GM19099 (cell line): ENCODE data around the gene ABCG5.

Source experiments
- POLR2A ChIP-seq: IDR thresholded peaks from 3 replicates; pipeline ENCODE4 v1.6.1; 2011; ENCODE audit warnings: low read depth; ENCODE audit not compliant: insufficient read length; ENCODE audit errors: extremely low read depth

The ABCG5 gene

GRCh38 chr2:43838560-43839267 is at the start of gene ABCG5, which contains the start of gene ABCG8:
TSS of gene ABCG5 (minus strand) at chr2:43838839. CDS start at chr2:43838679, 160 bp downstream.
TSS of gene ABCG8 (plus strand) at chr2:43838971. CDS start at chr2:43839054, 83 bp downstream.
- TF ChIP-seq POLR2A = no peak

- no peak for TF ChIP-seq POLR2A
Measured at GRCh38 chr2:43887176-43887575, 48.5 kb upstream of the ABCG5 start.

DNA sequence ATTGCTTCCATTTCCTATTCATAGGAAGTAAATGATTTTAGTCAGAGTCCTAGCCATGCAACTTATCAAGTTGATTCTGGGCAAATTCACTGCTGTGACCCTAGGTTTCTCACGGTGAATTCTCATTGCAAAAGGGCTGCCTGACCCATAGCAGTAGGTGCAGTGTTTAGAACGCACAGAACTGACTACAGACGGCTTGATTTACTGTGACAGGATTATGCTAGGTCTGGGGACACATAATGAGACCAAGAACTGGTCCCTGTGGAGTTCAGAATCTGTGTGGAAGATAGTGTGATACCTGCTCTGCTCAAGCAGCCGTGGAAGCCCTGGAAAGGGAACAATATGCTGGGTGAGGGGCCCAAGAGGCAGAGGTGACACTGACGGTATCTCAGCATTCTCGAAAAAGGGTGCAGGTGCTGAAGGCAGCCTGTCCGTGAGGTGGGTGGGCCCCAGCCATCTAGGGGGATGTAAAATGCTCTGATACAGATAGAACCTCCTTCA is 46.5 kb upstream of the ABCG5 start:
- TF ChIP-seq POLR2A = no peak

GRCh38 chr2:43884689-43885088 is 46.0 kb upstream of the ABCG5 start:
- TF ChIP-seq POLR2A = no peak

DNA sequence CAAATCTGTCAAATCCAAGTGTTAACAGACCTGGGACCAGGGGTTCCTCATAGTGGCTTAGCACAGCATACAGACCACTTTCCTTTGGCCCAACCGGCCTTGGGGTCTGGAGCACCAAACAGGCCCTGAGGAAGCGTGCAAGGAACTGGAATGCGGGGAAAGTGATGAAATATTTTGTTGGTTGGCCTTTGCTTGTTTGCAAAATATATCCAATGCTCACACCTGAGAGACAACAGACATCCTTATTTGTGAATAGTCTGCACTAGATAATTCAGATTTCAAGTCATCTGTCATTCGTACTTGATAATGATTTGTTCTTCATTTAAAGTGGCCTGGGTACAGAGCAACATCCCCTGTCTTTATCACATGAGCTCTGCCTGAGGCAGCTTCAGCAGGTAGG is 43.7 kb upstream of the ABCG5 start:
- no peak for TF ChIP-seq POLR2A

DNA sequence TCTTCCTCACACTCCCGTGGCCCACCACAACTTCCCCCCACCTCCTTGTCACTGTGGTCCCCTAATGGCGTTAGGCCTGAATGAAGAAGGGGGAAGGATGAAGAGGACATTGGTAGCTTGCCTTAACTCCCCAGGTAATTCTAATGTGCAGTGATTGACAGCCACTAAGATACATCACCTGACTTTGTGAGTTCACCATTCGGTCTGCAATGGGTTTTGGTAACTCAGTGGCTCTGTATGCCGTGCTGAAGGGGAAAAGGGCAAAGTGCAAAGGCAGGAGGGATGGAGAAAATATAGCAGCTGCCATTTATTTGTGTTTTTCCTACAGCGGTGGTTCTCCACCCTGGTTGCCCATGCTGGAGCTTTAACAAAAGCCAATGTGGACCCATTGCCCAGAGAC is 42.3 kb upstream of the ABCG5 start:
- TF ChIP-seq POLR2A = no peak

GRCh38 chr2:43880471-43880870 is 41.8 kb upstream of the ABCG5 start:
- TF ChIP-seq POLR2A = no peak

- no peak for TF ChIP-seq POLR2A
Measured at GRCh38 chr2:43879261-43879660, 40.6 kb upstream of the ABCG5 start.

- TF ChIP-seq POLR2A = no peak
Measured at GRCh38 chr2:43877782-43878464, 39.3 kb upstream of the ABCG5 start.

DNA sequence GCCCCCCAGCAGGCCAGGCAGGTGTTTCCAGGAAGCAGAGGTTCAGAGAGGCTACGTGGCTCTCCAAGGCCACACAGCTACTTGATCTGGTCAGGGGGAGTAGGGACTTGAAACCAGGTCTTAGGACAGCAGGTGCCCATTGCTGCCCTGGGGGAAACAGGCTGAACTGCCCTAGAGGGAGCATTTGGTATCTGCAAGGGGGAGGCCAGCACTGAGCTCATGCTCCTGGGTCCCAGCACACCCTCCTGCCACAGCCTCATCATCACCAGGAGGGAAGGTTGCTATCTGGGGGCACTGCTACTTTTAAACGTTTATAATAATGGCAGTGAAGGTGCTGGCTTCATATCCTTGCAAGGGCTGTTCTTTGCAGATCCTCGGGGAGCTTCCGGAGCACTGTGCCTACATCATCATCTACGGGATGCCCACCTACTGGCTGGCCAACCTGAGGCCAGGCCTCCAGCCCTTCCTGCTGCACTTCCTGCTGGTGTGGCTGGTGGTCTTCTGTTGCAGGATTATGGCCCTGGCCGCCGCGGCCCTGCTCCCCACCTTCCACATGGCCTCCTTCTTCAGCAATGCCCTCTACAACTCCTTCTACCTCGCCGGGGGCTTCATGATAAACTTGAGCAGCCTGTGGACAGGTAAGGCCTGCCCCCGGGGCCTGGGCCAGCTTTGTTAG is 36.3 kb upstream of the ABCG5 start:
- TF ChIP-seq POLR2A = no peak

DNA sequence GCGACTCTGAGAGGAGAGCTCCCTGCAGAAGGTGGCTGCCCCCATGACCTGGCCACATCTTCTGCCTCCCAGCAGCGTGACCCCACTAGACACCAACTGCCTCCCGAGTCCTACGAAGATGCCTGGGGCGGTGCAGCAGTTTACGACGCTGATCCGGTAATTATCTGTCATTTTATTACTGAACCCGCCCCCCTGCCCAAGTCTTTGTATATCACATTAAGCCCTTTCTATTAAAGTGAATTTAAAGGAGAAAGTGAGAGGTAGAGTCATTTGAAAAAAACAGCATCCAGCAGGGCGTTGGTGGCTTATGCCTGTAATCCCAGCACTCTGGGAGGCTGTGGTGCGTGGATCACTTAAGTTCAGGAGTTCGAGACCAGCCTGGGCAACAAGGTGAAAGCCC is 33.5 kb upstream of the ABCG5 start:
- TF ChIP-seq POLR2A = no peak

DNA sequence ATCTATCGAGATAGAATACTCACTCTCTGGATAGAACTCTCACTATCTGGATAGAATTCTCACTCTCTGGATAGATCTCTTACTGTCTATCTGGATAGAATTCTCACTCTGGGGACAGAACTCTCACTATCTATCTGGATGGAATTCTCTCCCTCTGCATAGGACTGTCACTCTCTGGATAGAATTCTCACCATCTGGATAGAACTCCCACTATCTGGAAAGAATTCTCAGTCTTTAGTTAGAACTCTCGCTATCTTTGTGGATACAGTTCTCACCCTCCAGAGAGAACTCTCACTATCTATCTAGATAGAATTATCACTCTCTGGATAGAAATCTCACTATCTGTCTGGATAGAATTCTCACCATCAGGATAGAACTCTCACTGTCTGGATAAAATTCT is 16.7 kb upstream of the ABCG5 start:
- no peak for TF ChIP-seq POLR2A

- no peak for TF ChIP-seq POLR2A
Measured at GRCh38 chr2:43854671-43855070, 16.0 kb upstream of the ABCG5 start.

DNA sequence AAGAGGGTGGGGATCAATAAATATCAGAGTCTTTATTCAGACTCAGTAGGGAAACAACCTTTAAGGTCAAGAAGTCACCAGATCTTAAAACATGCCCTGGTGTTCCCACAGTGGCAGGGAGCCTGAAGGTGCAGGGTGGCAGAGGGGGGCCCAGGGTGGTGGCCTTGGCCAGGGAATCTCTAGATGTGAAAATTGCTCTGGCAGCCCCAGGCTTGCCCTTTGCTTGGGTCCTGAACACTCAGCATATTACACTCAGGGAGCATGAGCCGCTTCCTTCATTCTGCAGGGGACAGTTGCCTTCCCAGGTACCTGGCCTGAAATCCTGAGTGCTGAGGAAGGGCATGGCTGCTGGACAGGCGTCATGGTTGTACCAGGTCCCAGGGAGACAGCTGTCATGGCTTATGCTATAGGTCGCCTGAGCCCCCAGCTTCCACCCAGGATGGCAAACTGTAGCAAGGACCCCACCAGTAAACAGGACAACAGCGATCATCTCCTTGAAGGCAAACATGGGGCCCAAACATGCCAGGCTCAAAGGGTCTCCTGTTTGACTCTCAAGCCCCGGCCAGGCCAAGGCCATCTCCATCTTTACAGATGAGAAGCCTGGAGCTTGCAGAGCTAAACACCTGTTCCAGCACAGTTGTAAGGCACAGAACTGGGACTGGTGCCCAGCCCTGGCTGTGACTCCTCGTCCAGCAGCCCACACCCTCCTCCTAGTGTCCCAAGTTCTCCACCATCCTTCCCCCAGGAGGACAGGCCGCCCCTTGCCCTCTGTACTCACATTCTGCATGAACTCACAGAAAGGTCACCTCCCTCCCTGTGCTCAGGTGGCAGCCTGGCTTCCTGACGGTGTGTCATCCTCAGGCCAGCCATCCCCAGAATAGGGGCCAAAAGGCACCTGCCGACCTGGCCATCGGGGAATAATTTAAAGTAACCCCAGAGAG is 14.8 kb upstream of the ABCG5 start:
- TF ChIP-seq POLR2A = no peak

- TF ChIP-seq POLR2A = no peak
Measured at GRCh38 chr2:43852196-43852730, 13.6 kb upstream of the ABCG5 start.
